ENCODE data around the gene GSG1L.
"Not testable (repeated sequence)": the region's sequence is repeated elsewhere in the genome, so short reads cannot be mapped to it uniquely, and the experiment has no call there.

Gene GSG1L

GRCh38 chr16:27743963-27744362, 319.6 kb downstream of the GSG1L start:
- Histone ChIP-seq H3K27me3 (ENCODE audit: insufficient read depth, poor library complexity, severe bottlenecking) (no peaks in the 10 kb centered on the region), H3K27ac (replicated peaks) (no peak overlapping the region), H3K4me3 (replicated peaks; ENCODE audit: insufficient read depth, low read length) (no peak overlapping the region)
- no peak for DNase-seq (ENCODE audit: low read depth in 1 of 2, low spot score in 1 of 2)
- no peak for TF ChIP-seq CTCF (IDR thresholded peaks at IDR 0.05; ENCODE audit: insufficient read depth, low read length)
- no peak for TF ChIP-seq POLR2AphosphoS5 (IDR thresholded peaks at IDR 0.05; ENCODE audit: low read depth)
- TF ChIP-seq SPI1 (IDR thresholded peaks at IDR 0.05; ENCODE audit: borderline replicate concordance, low read depth): no peak
- no peak for TF ChIP-seq GABPA (IDR thresholded peaks at IDR 0.05; ENCODE audit: low read depth)

- H3K27ac ChIP-seq (replicated peaks); DNase-seq (ENCODE audit: low read depth in 1 of 2, low spot score in 1 of 2); H3K27me3 ChIP-seq (ENCODE audit: insufficient read depth, poor library complexity, severe bottlenecking); H3K4me3 ChIP-seq (replicated peaks; ENCODE audit: insufficient read depth, low read length): not testable (repeated sequence)
Measured at GRCh38 chr16:27743001-27743400, 320.5 kb downstream of the GSG1L start.

- TF ChIP-seq SPI1 (IDR thresholded peaks at IDR 0.05; ENCODE audit: borderline replicate concordance, low read depth): no peak
- TF ChIP-seq GABPA (IDR thresholded peaks at IDR 0.05; ENCODE audit: low read depth): no peak
- TF ChIP-seq POLR2AphosphoS5 (IDR thresholded peaks at IDR 0.05; ENCODE audit: low read depth): no peak
- no peak for TF ChIP-seq CTCF (IDR thresholded peaks at IDR 0.05; ENCODE audit: insufficient read depth, low read length)
- TF ChIP-seq REST (IDR thresholded peaks at IDR 0.05; ENCODE audit: insufficient replicate concordance, low read depth): no peak
- Histone ChIP-seq H3K4me3 (replicated peaks; ENCODE audit: insufficient read depth, low read length) (no peak overlapping the region), H3K27ac (replicated peaks) (no peak overlapping the region)
Measured at GRCh38 chr16:27742333-27742732, 321.2 kb downstream of the GSG1L start.

GRCh38 chr16:27740496-27741201, 322.9 kb downstream of the GSG1L start:
- TF ChIP-seq CTCF (IDR thresholded peaks at IDR 0.05; ENCODE audit: insufficient read depth, low read length): no peak
- TF ChIP-seq GABPA (IDR thresholded peaks at IDR 0.05; ENCODE audit: low read depth): no peak
- TF ChIP-seq SPI1 (IDR thresholded peaks at IDR 0.05; ENCODE audit: borderline replicate concordance, low read depth): no peak
- no peak for TF ChIP-seq POLR2AphosphoS5 (IDR thresholded peaks at IDR 0.05; ENCODE audit: low read depth)
- TF ChIP-seq REST (IDR thresholded peaks at IDR 0.05; ENCODE audit: insufficient replicate concordance, low read depth): no peak
- H3K27ac ChIP-seq (replicated peaks): no peak overlapping the region
- DNase-seq (ENCODE audit: low read depth in 1 of 2, low spot score in 1 of 2): no peak
- no peaks in the 10 kb centered on the region for H3K27me3 ChIP-seq (ENCODE audit: insufficient read depth, poor library complexity, severe bottlenecking)
- H3K4me3 ChIP-seq (replicated peaks; ENCODE audit: insufficient read depth, low read length): no peak overlapping the region

More at GRCh38 chr16:27742333-27742732, 321.2 kb downstream of the GSG1L start:
- DNase-seq (ENCODE audit: low read depth in 1 of 2, low spot score in 1 of 2): no peak
- no peaks in the 10 kb centered on the region for H3K27me3 ChIP-seq (ENCODE audit: insufficient read depth, poor library complexity, severe bottlenecking)

All from HL-60 (cell line).